Osteocyte (in vitro differentiated cells): ENCODE data around the gene NEUROD2. TPM values are rescaled to one million over a fixed set of nuclear protein-coding genes. Genes with fewer than 3 reads are reported as not detected.

Source experiments
- DNase-seq: peaks from one replicate; pipeline ENCODE4 v3.0.0; 2021; ENCODE audit warnings: mixed read lengths; ENCODE audit not compliant: unreplicated experiment; ENCODE audit errors: extremely low spot score
- H3K27ac Mint-ChIP-seq: one replicate; pipeline ENCODE4 v1.8.0; 2021; ENCODE audit warnings: mild to moderate bottlenecking, mixed read lengths; ENCODE audit not compliant: unreplicated experiment
- H3K27me3 Mint-ChIP-seq: one replicate; pipeline ENCODE4 v1.8.0; 2021; ENCODE audit warnings: mixed read lengths; ENCODE audit not compliant: unreplicated experiment
- H3K36me3 Mint-ChIP-seq: one replicate; pipeline ENCODE4 v1.8.0; 2021; ENCODE audit warnings: mixed read lengths; ENCODE audit not compliant: unreplicated experiment
- H3K4me1 Mint-ChIP-seq: one replicate; pipeline ENCODE4 v1.8.0; 2021; ENCODE audit warnings: mixed read lengths; ENCODE audit not compliant: unreplicated experiment
- H3K4me3 Mint-ChIP-seq: one replicate; pipeline ENCODE4 v1.8.0; 2021; ENCODE audit warnings: mild to moderate bottlenecking, moderate library complexity, mixed read lengths; ENCODE audit not compliant: unreplicated experiment
- H3K9me3 Mint-ChIP-seq: one replicate; pipeline ENCODE4 v1.8.0; 2021; ENCODE audit warnings: mixed read lengths; ENCODE audit not compliant: unreplicated experiment
- total RNA-seq: library from RNA; stranded (reverse); gene quantifications from 2 replicates; pipeline ENCODE4 v1.2.1, GENCODE V29; 2021
- TF ChIP-seq, protein P1 (sequence below): fragments of 200-600 bp; sonication (generic); IDR thresholded peaks from 2 replicates; pipeline ENCODE4 v1.5.0; 2021; ENCODE audit warnings: antibody characterized with exemption, mild to moderate bottlenecking, moderate library complexity

The NEUROD2 gene
- total RNA-seq, 1 donor from 2014 or later: not detected

DNA sequence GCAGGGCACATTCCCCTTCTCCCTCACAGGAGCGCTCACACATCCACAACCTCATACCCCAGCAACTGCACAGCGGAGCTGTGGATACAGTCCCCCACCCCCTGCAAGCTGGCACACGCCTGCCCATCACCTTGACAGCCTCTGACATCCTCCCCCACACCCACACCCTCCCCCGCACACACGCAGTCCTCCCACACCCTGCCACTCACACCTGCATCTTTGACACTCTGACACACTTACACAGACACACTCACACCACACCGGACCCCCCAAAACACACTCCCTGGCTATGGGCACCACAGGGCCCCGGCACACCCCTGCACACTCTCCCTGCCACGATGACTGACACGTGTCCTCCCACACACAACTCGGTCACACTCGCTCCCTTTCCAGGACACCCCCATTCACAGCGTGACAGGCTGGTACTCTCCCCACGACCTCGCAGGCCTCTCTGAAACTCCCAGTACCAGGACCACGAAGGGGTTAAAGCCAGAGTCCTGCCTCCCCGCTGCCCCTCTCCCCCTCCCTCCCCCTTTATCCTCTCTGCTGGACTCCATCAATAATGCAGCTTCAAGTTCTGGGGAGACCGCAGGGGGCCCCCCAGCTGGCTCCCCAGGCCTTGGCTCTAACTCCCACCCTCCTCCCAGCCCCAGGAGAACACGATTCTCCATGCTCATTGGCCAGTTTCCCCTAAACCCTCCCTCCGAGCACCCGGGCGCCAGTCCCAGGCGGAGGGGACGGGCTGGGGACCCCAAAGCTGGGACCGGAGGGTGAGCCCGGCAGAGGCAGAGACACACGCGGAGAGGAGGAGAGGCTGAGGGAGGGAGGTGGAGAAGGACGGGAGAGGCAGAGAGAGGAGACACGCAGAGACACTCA is 18.7 kb upstream of the NEUROD2 start, which contains the start of gene PPP1R1B:
TSS of gene PPP1R1B (plus strand) at position 782 of the 876 bp plus-strand sequence. CDS start 441 bp downstream, outside the sequence.
- Mint-ChIP-seq H3K4me3 (peak within 1 kb of the TSS; percentile 65), H3K27me3 (peaks cover 55% of the 10 kb centered on the region), H3K27ac (no peak within 1 kb of the TSS), H3K4me1 (peaks cover 20% of the 10 kb centered on the region), H3K9me3 (no peaks in the 10 kb centered on the region), H3K36me3 (no peaks in the 10 kb centered on the region)
- TF ChIP-seq, protein P1, sequence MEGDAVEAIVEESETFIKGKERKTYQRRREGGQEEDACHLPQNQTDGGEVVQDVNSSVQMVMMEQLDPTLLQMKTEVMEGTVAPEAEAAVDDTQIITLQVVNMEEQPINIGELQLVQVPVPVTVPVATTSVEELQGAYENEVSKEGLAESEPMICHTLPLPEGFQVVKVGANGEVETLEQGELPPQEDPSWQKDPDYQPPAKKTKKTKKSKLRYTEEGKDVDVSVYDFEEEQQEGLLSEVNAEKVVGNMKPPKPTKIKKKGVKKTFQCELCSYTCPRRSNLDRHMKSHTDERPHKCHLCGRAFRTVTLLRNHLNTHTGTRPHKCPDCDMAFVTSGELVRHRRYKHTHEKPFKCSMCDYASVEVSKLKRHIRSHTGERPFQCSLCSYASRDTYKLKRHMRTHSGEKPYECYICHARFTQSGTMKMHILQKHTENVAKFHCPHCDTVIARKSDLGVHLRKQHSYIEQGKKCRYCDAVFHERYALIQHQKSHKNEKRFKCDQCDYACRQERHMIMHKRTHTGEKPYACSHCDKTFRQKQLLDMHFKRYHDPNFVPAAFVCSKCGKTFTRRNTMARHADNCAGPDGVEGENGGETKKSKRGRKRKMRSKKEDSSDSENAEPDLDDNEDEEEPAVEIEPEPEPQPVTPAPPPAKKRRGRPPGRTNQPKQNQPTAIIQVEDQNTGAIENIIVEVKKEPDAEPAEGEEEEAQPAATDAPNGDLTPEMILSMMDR: no peak
- no peak for DNase-seq

DNA sequence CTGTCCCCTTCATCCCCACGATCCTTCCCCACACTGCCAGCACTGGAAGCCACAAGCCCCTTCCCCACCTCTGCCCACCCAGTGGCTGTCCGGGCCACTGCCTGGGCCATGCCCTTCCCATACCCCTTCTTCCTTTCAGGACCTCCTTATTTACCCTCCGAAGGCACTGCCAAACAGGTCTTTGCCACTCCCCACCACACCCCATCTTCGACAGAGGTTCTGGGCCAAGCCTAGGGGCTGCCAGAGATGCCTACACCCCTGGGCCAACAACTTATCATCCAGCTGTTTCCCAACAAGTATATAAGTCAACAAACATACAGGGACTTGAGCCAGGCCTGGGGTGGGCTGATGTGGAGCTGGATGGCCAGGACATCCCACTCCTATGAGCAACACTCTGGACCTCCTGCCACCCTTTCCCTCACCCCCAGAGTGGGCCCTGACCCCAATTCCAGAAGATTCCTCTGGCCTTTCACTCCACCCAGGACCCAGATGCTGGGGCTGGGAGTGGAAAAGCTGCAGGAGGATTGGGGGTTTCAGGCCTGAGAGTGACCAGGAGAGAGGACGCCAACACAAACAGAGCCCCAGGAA is 17.6 kb upstream of the NEUROD2 start:
- no peak overlapping the region for H3K27ac Mint-ChIP-seq
- no peaks in the 10 kb centered on the region for H3K9me3 Mint-ChIP-seq
- TF ChIP-seq, protein P1: no peak
- H3K4me1 Mint-ChIP-seq: peaks cover 20% of the 10 kb centered on the region
- DNase-seq: no peak
- H3K27me3 Mint-ChIP-seq: peaks cover 47% of the 10 kb centered on the region
- no peaks in the 10 kb centered on the region for H3K36me3 Mint-ChIP-seq
- no peak overlapping the region for H3K4me3 Mint-ChIP-seq

DNA sequence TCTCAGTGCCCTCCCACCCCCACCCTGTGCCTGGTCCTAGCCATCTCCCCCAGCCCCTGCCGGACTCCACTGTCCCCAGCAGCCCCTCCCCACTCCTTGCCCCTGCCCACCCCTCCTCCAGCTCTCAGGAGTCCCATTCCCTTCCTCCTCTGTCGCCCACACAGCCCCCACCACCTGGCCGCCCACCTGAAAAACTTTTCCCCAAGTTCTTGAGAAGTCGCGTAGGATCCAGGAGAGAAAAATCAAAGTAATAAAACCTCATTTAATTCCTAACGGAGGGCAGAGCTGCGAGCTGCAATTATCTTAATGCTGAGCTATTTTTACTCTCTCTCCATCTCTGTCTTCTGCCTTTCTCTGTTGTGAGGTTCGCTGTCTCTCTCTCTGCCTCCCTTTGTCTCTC is 16.6 kb upstream of the NEUROD2 start:
- Mint-ChIP-seq H3K9me3 (no peaks in the 10 kb centered on the region), H3K36me3 (no peaks in the 10 kb centered on the region), H3K4me1 (peaks cover 20% of the 10 kb centered on the region), H3K27ac (no peak overlapping the region), H3K27me3 (peaks cover 44% of the 10 kb centered on the region), H3K4me3 (no peak overlapping the region)
- no peak for DNase-seq
- TF ChIP-seq, protein P1: no peak

DNA sequence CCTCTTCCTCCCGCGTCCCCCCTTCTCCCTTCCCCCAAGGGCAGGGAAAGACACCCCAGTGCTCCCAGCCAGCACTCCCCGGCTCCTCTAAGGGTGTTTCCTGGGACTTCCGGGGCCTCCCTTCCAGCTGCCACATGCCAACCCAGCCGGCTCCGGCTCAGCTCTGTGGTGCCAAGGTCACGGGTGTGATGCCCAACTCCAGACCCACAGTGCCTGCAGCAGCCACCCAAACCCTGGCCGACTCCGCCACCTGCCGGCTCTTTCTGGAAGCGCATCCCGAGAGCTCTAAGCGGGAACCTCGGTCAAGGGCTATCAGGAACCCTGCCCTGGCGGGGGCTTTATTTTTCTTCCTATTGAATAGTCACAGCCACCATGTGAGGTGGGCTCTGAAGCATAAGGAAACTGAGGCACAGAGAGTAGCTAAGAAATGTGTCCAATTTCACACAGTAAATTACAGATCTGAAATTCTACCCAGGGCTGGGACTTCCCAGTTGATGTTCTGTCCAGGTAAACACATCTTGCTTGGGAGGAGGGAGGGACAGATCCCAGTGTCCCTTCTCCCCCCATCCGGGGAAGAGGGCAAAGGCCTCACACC is 15.7 kb upstream of the NEUROD2 start:
- peak; percentile 94 for DNase-seq
- H3K27ac Mint-ChIP-seq: no peak overlapping the region
- no peaks in the 10 kb centered on the region for H3K9me3 Mint-ChIP-seq
- TF ChIP-seq, protein P1: peak; percentile 92
- peaks cover 20% of the 10 kb centered on the region for H3K4me1 Mint-ChIP-seq
- H3K27me3 Mint-ChIP-seq: peaks cover 37% of the 10 kb centered on the region
- no peak overlapping the region for H3K4me3 Mint-ChIP-seq
- no peaks in the 10 kb centered on the region for H3K36me3 Mint-ChIP-seq
